Osteocyte (in vitro differentiated cells): ENCODE results near the gene CEP95. TPM values are rescaled to one million over a fixed set of nuclear protein-coding genes. Genes with fewer than 3 reads are reported as not detected.

Experiments
- DNase-seq: peaks from one replicate; pipeline ENCODE4 v3.0.0; 2021; ENCODE audit warnings: mixed read lengths; ENCODE audit not compliant: unreplicated experiment; ENCODE audit errors: extremely low spot score
- H3K27ac Mint-ChIP-seq: one replicate; pipeline ENCODE4 v1.8.0; 2021; ENCODE audit warnings: mild to moderate bottlenecking, mixed read lengths; ENCODE audit not compliant: unreplicated experiment
- H3K27me3 Mint-ChIP-seq: one replicate; pipeline ENCODE4 v1.8.0; 2021; ENCODE audit warnings: mixed read lengths; ENCODE audit not compliant: unreplicated experiment
- H3K36me3 Mint-ChIP-seq: one replicate; pipeline ENCODE4 v1.8.0; 2021; ENCODE audit warnings: mixed read lengths; ENCODE audit not compliant: unreplicated experiment
- H3K4me1 Mint-ChIP-seq: one replicate; pipeline ENCODE4 v1.8.0; 2021; ENCODE audit warnings: mixed read lengths; ENCODE audit not compliant: unreplicated experiment
- H3K4me3 Mint-ChIP-seq: one replicate; pipeline ENCODE4 v1.8.0; 2021; ENCODE audit warnings: mild to moderate bottlenecking, moderate library complexity, mixed read lengths; ENCODE audit not compliant: unreplicated experiment
- H3K9me3 Mint-ChIP-seq: one replicate; pipeline ENCODE4 v1.8.0; 2021; ENCODE audit warnings: mixed read lengths; ENCODE audit not compliant: unreplicated experiment
- CTCF ChIP-seq: fragments of 200-600 bp; sonication (generic); IDR thresholded peaks from 2 replicates; pipeline ENCODE4 v1.5.0; 2021; ENCODE audit warnings: antibody characterized with exemption, mild to moderate bottlenecking, moderate library complexity
- total RNA-seq: library from RNA; stranded (reverse); gene quantifications from 2 replicates; pipeline ENCODE4 v1.2.1, GENCODE V29; 2021

Gene CEP95
- total RNA-seq, 1 donor from 2014 or later: 47.8 TPM

GRCh38 chr17:64471440-64471839 is 35.3 kb upstream of the CEP95 start:
- no peak for TF ChIP-seq CTCF
- no peak for DNase-seq
- Mint-ChIP-seq H3K4me1 (no peaks in the 10 kb centered on the region), H3K27me3 (peaks cover 3% of the 10 kb centered on the region), H3K9me3 (no peaks in the 10 kb centered on the region), H3K36me3 (no peaks in the 10 kb centered on the region), H3K27ac (no peak overlapping the region), H3K4me3 (no peak overlapping the region)

- H3K27ac Mint-ChIP-seq: no peak overlapping the region
- no peaks in the 10 kb centered on the region for H3K9me3 Mint-ChIP-seq
- no peaks in the 10 kb centered on the region for H3K4me1 Mint-ChIP-seq
- DNase-seq: no peak
- TF ChIP-seq CTCF: no peak
- H3K27me3 Mint-ChIP-seq: no peaks in the 10 kb centered on the region
- peaks cover 2% of the 10 kb centered on the region for H3K36me3 Mint-ChIP-seq
- H3K4me3 Mint-ChIP-seq: no peak overlapping the region
Measured at GRCh38 chr17:64472564-64472963, 34.2 kb upstream of the CEP95 start.

GRCh38 chr17:64477849-64478248 is 28.9 kb upstream of the CEP95 start:
- H3K36me3 Mint-ChIP-seq: peaks cover 13% of the 10 kb centered on the region
- H3K4me1 Mint-ChIP-seq: no peaks in the 10 kb centered on the region
- no peaks in the 10 kb centered on the region for H3K9me3 Mint-ChIP-seq
- TF ChIP-seq CTCF: no peak
- no peak for DNase-seq
- H3K27me3 Mint-ChIP-seq: no peaks in the 10 kb centered on the region
- H3K27ac Mint-ChIP-seq: no peak overlapping the region
- H3K4me3 Mint-ChIP-seq: no peak overlapping the region

GRCh38 chr17:64480951-64481350 is 25.8 kb upstream of the CEP95 start:
- Mint-ChIP-seq H3K4me3 (no peak overlapping the region), H3K27ac (no peak overlapping the region), H3K9me3 (no peaks in the 10 kb centered on the region), H3K36me3 (peaks cover 36% of the 10 kb centered on the region), H3K27me3 (no peaks in the 10 kb centered on the region), H3K4me1 (no peaks in the 10 kb centered on the region)
- TF ChIP-seq CTCF: no peak
- no peak for DNase-seq

- no peaks in the 10 kb centered on the region for H3K9me3 Mint-ChIP-seq
- DNase-seq: no peak
- no peak overlapping the region for H3K4me3 Mint-ChIP-seq
- no peaks in the 10 kb centered on the region for H3K4me1 Mint-ChIP-seq
- peaks cover 45% of the 10 kb centered on the region for H3K36me3 Mint-ChIP-seq
- no peak overlapping the region for H3K27ac Mint-ChIP-seq
- no peaks in the 10 kb centered on the region for H3K27me3 Mint-ChIP-seq
- TF ChIP-seq CTCF: no peak
Measured at GRCh38 chr17:64484380-64484779, 22.4 kb upstream of the CEP95 start.
